DOHH2 (cell line): Measurements from ENCODE around the gene ARMS2.

Source experiments
- H3F3A ChIP-seq: fragments of 200-600 bp; sonication (generic), shearing (Covaris generic); 2 replicates; pipeline ENCODE4 v1.6.0; 2016; ENCODE audit warnings: antibody characterized with exemption, mild to moderate bottlenecking; ENCODE audit not compliant: control insufficient read depth, insufficient read depth
- H3K27ac ChIP-seq: fragments of 200-600 bp; sonication (generic); 2 replicates; pipeline ENCODE4 v1.5.1; 2014; ENCODE audit warnings: low read depth, mild to moderate bottlenecking, low read length, moderate library complexity
- H3K27me3 ChIP-seq: fragments of 200-600 bp; sonication (generic); 2 replicates; pipeline ENCODE4 v1.6.1; 2014; ENCODE audit warnings: mild to moderate bottlenecking, low read length, mixed read lengths; ENCODE audit not compliant: control insufficient read depth
- H3K36me3 ChIP-seq: fragments of 200-600 bp; sonication (generic); 2 replicates; pipeline ENCODE4 v1.6.1; 2014; ENCODE audit warnings: mild to moderate bottlenecking, low read length, moderate library complexity, mixed read lengths; ENCODE audit not compliant: control insufficient read depth
- H3K4me1 ChIP-seq: fragments of 200-600 bp; sonication (generic); 2 replicates; pipeline ENCODE4 v1.6.1; 2014; ENCODE audit warnings: mild to moderate bottlenecking, low read length, mixed read lengths; ENCODE audit not compliant: control insufficient read depth
- H3K4me2 ChIP-seq: fragments of 200-600 bp; sonication (generic); 2 replicates; pipeline ENCODE4 v1.6.0; 2014; ENCODE audit warnings: mild to moderate bottlenecking, low read length, moderate library complexity
- H3K4me3 ChIP-seq: fragments of 200-600 bp; sonication (generic); 2 replicates; pipeline ENCODE4 v1.5.1; 2014; ENCODE audit warnings: mild to moderate bottlenecking, low read length, mixed read lengths
- H3K79me2 ChIP-seq: fragments of 200-600 bp; sonication (generic); 2 replicates; pipeline ENCODE4 v1.6.1; 2014; ENCODE audit warnings: mild to moderate bottlenecking, low read length, mixed read lengths; ENCODE audit not compliant: control insufficient read depth
- H3K9me2 ChIP-seq: fragments of 200-600 bp; sonication (generic); replicated peaks from 2 replicates; pipeline ENCODE4 v1.6.1; 2014; ENCODE audit warnings: mild to moderate bottlenecking, low read length, mixed read lengths; ENCODE audit not compliant: control insufficient read depth
- H3K9me3 ChIP-seq: fragments of 200-600 bp; sonication (generic); 2 replicates; pipeline ENCODE4 v1.6.1; 2014; ENCODE audit warnings: antibody characterized with exemption, low read length, mixed read lengths; ENCODE audit not compliant: control insufficient read depth, insufficient read depth
- H4K20me1 ChIP-seq: fragments of 200-600 bp; sonication (generic); 2 replicates; pipeline ENCODE4 v1.6.0; 2014; ENCODE audit warnings: low read depth, mild to moderate bottlenecking, antibody characterized with exemption, low read length, moderate library complexity; ENCODE audit not compliant: control insufficient read depth, insufficient read depth
- EZH2phosphoT487 ChIP-seq: fragments of 200-600 bp; sonication (generic); IDR thresholded peaks from 2 replicates; pipeline ENCODE4 v1.6.1; 2017; ENCODE audit warnings: borderline replicate concordance, mild to moderate bottlenecking, antibody characterized with exemption, low read length, moderate library complexity, mixed read lengths
- TF ChIP-seq, protein P1 (sequence below): fragments of 200-600 bp; sonication (generic); IDR thresholded peaks from one replicate; pipeline ENCODE4 v1.5.1; 2014; ENCODE audit warnings: antibody characterized with exemption, mild to moderate bottlenecking, low read depth, low read length; ENCODE audit not compliant: poor library complexity, severe bottlenecking

Gene ARMS2

DNA sequence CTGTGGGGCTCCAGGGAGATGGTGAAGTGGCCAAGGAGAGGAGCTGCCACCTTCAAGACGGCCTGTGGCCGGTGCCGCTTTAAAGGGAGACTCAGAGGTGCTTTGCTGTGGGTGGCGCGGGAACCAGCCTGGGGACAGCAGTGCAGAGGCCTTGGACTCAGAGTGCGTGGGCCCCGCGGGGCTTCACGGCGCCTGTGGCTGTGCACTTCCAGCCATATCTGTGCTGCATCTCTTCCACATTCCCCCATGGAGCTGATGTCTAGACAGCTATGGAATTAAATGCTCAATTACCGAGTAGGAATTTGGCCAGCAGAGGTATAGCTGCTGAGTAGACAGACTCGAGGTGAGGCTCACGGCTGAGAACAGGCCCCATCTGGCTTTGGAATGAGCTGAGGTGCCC is 48.6 kb downstream of the ARMS2 start:
- Histone ChIP-seq H3K4me3 (no peak overlapping the region), H4K20me1 (no peaks in the 10 kb centered on the region), H3K27ac (no peak overlapping the region), H3K27me3 (no peaks in the 10 kb centered on the region), H3K79me2 (no peaks in the 10 kb centered on the region), H3K9me2 (no peaks in the 10 kb centered on the region), H3K9me3 (no peaks in the 10 kb centered on the region), H3K36me3 (no peaks in the 10 kb centered on the region), H3K4me2 (no peak overlapping the region), H3F3A (no peaks in the 10 kb centered on the region), H3K4me1 (no peaks in the 10 kb centered on the region)
- no peak for TF ChIP-seq EZH2phosphoT487

DNA sequence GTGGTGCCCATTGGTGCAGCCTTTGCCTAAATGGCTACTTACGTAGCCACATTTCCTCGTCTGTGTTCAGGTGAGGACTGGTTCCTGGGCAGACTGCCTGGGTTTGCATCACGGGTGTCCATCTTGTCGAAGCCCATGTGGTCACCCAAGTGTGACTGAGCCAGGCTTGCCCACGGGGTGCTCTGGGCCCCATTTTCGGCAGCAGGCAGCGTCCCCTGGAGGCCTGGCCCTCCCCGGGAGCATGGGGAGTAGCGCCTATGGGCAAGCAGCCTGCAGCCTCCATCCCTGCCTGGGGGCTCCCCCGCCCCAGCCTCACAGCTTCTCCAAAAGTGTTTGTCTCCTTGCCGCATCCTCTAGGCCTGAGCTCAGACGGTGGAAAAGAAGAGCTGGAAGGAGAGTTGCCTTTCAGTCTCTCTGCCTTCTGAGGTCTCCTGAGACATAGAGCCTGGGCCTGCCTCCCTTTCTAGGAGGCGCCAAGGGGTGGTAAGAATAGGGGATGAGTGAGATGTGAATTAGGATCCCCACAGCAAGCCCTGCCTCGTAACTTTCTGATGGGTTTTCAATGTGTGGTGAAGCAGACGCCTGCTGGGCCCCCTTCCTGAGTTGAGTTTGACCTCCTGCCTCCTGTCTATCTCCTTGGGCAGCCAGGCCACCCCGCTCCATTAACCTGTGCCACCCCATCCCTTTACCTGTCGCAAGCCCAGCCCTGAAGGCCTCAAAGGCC is 49.6 kb downstream of the ARMS2 start:
- H3K4me2 ChIP-seq = no peak overlapping the region
- no peaks in the 10 kb centered on the region for H3K9me2 ChIP-seq
- no peak overlapping the region for H3K27ac ChIP-seq
- H3K4me3 ChIP-seq = no peak overlapping the region
- no peaks in the 10 kb centered on the region for H3K79me2 ChIP-seq
- no peaks in the 10 kb centered on the region for H3K9me3 ChIP-seq
- H3K27me3 ChIP-seq = no peaks in the 10 kb centered on the region
- H3K36me3 ChIP-seq = no peaks in the 10 kb centered on the region
- H3K4me1 ChIP-seq = no peaks in the 10 kb centered on the region
- TF ChIP-seq EZH2phosphoT487 = no peak
- TF ChIP-seq, protein P1, sequence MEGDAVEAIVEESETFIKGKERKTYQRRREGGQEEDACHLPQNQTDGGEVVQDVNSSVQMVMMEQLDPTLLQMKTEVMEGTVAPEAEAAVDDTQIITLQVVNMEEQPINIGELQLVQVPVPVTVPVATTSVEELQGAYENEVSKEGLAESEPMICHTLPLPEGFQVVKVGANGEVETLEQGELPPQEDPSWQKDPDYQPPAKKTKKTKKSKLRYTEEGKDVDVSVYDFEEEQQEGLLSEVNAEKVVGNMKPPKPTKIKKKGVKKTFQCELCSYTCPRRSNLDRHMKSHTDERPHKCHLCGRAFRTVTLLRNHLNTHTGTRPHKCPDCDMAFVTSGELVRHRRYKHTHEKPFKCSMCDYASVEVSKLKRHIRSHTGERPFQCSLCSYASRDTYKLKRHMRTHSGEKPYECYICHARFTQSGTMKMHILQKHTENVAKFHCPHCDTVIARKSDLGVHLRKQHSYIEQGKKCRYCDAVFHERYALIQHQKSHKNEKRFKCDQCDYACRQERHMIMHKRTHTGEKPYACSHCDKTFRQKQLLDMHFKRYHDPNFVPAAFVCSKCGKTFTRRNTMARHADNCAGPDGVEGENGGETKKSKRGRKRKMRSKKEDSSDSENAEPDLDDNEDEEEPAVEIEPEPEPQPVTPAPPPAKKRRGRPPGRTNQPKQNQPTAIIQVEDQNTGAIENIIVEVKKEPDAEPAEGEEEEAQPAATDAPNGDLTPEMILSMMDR = no peak
- no peaks in the 10 kb centered on the region for H4K20me1 ChIP-seq
- no peaks in the 10 kb centered on the region for H3F3A ChIP-seq

DNA sequence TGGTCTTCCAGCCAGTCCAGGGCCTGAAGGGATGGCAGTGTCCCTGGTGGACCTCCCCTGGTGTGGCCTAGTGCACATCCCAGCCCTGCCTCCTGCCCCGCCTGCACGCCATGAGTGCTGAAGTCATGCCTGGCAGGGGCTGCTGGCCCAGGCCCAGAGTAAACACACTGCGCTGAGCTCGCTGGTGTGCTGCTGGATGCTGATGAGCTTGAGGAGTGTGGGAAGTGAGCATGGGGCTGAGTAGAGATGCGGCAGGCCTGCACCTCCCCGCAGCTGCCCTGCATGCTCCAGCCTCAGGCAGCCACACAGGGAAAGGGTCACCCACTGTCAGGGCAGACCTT is 50.1 kb downstream of the ARMS2 start:
- Histone ChIP-seq H3K4me1 (no peaks in the 10 kb centered on the region), H3K36me3 (no peaks in the 10 kb centered on the region), H3K4me3 (no peak overlapping the region), H3K27me3 (no peaks in the 10 kb centered on the region), H3K79me2 (no peaks in the 10 kb centered on the region), H3K27ac (no peak overlapping the region), H3K9me3 (no peaks in the 10 kb centered on the region), H3K4me2 (no peak overlapping the region), H4K20me1 (no peaks in the 10 kb centered on the region), H3F3A (no peaks in the 10 kb centered on the region), H3K9me2 (no peaks in the 10 kb centered on the region)
- TF ChIP-seq, protein P1 = no peak
- no peak for TF ChIP-seq EZH2phosphoT487

DNA sequence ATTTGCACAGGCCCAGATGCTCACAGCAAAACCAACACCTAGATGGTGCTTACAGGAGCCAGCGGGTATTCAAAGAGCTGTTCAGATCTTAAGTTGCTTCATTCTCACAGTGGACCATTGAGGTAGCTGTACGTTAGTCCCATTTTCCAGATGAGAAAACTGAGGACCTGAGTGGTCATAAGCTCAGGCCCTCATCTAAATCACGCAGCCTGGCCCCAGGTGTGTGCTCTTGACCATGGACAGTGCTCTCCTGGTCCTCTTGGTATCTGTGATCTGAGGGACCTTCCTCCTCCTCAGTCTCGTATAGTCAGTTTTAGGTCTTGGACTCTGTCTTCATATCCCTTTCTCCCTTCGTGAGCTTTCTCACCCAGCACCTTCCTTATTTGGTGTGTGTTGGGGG is 50.6 kb downstream of the ARMS2 start:
- Histone ChIP-seq H3K79me2 (no peaks in the 10 kb centered on the region), H3K36me3 (no peaks in the 10 kb centered on the region), H3K4me2 (no peak overlapping the region), H3K27me3 (no peaks in the 10 kb centered on the region), H3K27ac (no peak overlapping the region), H4K20me1 (no peaks in the 10 kb centered on the region), H3K4me1 (no peaks in the 10 kb centered on the region), H3K9me2 (no peaks in the 10 kb centered on the region), H3K4me3 (no peak overlapping the region), H3F3A (no peaks in the 10 kb centered on the region), H3K9me3 (no peaks in the 10 kb centered on the region)
- TF ChIP-seq, protein P1 = no peak
- no peak for TF ChIP-seq EZH2phosphoT487
